IMR-90 (cell line): ENCODE measurements around the gene COLEC11. TPM values are rescaled to one million over a fixed set of nuclear protein-coding genes. Genes with fewer than 3 reads are reported as not detected.

ENCODE experiments used
- ATAC-seq: fragments of 200-7000 bp; cut with Tn5 transposase; 2 replicates; pipeline ENCODE4 v1.9.1; 2020; ENCODE audit warnings: low read depth, mild to moderate bottlenecking, moderate library complexity
- BruUV-seq: library from RNA; stranded (reverse); fragments of 400-500 nt; replicated peaks from 2 replicates; lab custom pipeline; 2021; lab: Mats Ljungman, UMichigan
- CTCF ChIA-PET: fragments of 300-600 bp; formaldehyde crosslinking; extraction: SDS; loops from one replicate; lab custom pipeline; 2021; ENCODE audit warnings: antibody characterized with exemption; lab: Yijun Ruan, JAX
- POLR2A ChIA-PET: fragments of 300-600 bp; sonication (Branson Sonifier 250); formaldehyde crosslinking; loops from one replicate; lab custom pipeline; 2022; ENCODE audit warnings: antibody characterized with exemption; ENCODE audit not compliant: unreplicated experiment; lab: Charles Lee
- DNase-seq: peaks from one replicate; pipeline ENCODE4 v3.0.0; 2013
- H2AFZ ChIP-seq: replicated peaks from 2 replicates; pipeline ENCODE3; 2013; ENCODE audit warnings: low read length, mild to moderate bottlenecking; ENCODE audit not compliant: poor library complexity
- H2AK5ac ChIP-seq: 2 replicates; pipeline ENCODE4 v1.6.1; 2013; ENCODE audit warnings: low read depth, low read length, inconsistent platforms
- H2AK9ac ChIP-seq: replicated peaks from 2 replicates; pipeline ENCODE3; 2013; ENCODE audit warnings: mild to moderate bottlenecking, low read depth, low read length, moderate library complexity; ENCODE audit not compliant: poor library complexity
- H2BK120ac ChIP-seq: 2 replicates; pipeline ENCODE4 v1.6.1; 2013; ENCODE audit warnings: low read depth, low read length, inconsistent platforms
- H2BK15ac ChIP-seq: 3 replicates; pipeline ENCODE4 v1.6.1; 2013; ENCODE audit warnings: low read depth, low read length, inconsistent platforms
- H2BK20ac ChIP-seq: 2 replicates; pipeline ENCODE4 v1.6.1; 2013; ENCODE audit warnings: low read depth, mild to moderate bottlenecking, inconsistent platforms, low read length, moderate library complexity
- H2BK5ac ChIP-seq: 2 replicates; pipeline ENCODE4 v1.6.1; 2013; ENCODE audit warnings: mild to moderate bottlenecking, low read depth, low read length, inconsistent platforms; ENCODE audit not compliant: poor library complexity, severe bottlenecking
- H3K14ac ChIP-seq: replicated peaks from 2 replicates; pipeline ENCODE4 v1.6.1; 2013; ENCODE audit warnings: low read depth, low read length, inconsistent platforms
- H3K18ac ChIP-seq: 2 replicates; pipeline ENCODE4 v1.6.1; 2013; ENCODE audit warnings: low read depth, low read length, control low read depth
- H3K23ac ChIP-seq: 2 replicates; pipeline ENCODE4 v1.6.1; 2013; ENCODE audit warnings: low read depth, low read length, inconsistent platforms
- H3K27ac ChIP-seq: 2 replicates; pipeline ENCODE4 v1.5.1; 2013; ENCODE audit warnings: mild to moderate bottlenecking, control low read depth, low read length; ENCODE audit not compliant: insufficient read depth
- H3K27me3 ChIP-seq: 2 replicates; pipeline ENCODE4 v1.6.1; 2013; ENCODE audit warnings: low read length; ENCODE audit not compliant: control insufficient read depth, insufficient read depth
- H3K36me3 ChIP-seq: 2 replicates; pipeline ENCODE4 v1.6.1; 2013; ENCODE audit warnings: low read length, mixed read lengths; ENCODE audit not compliant: control insufficient read depth, insufficient read depth
- H3K4ac ChIP-seq: 2 replicates; pipeline ENCODE4 v1.6.1; 2013; ENCODE audit warnings: low read depth, low read length, inconsistent platforms
- H3K4me1 ChIP-seq: 2 replicates; pipeline ENCODE4 v1.6.1; 2013; ENCODE audit warnings: low read length, mixed read lengths; ENCODE audit not compliant: control insufficient read depth, insufficient read depth
- H3K4me2 ChIP-seq: 2 replicates; pipeline ENCODE4 v1.6.1; 2013; ENCODE audit warnings: low read depth, mild to moderate bottlenecking, control low read depth, low read length, moderate library complexity
- H3K4me3 ChIP-seq: 2 replicates; pipeline ENCODE4 v1.5.1; 2013; ENCODE audit warnings: low read depth, mild to moderate bottlenecking, control low read depth, low read length, moderate library complexity; ENCODE audit not compliant: insufficient read depth
- H3K56ac ChIP-seq: 2 replicates; pipeline ENCODE4 v1.6.1; 2013; ENCODE audit warnings: low read length, inconsistent platforms; ENCODE audit not compliant: insufficient read depth; ENCODE audit errors: extremely low read depth
- H3K79me1 ChIP-seq, 2 experiments: 2 replicates each; pipeline ENCODE4 v1.6.1; 2013; ENCODE audit warnings: low read length in 2 of 2, inconsistent platforms in 1 of 2, low read depth in 1 of 2
- H3K9ac ChIP-seq: 2 replicates; pipeline ENCODE4 v1.6.1; 2013; ENCODE audit warnings: low read depth, low read length, control low read depth
- H3K9me1 ChIP-seq: 2 replicates; pipeline ENCODE4 v1.6.1; 2013; ENCODE audit warnings: low read length, inconsistent platforms; ENCODE audit not compliant: insufficient read depth
- H3K9me3 ChIP-seq: 2 replicates; pipeline ENCODE4 v1.6.1; 2013; ENCODE audit warnings: low read length; ENCODE audit not compliant: control insufficient read depth, insufficient read depth
- H4K20me1 ChIP-seq: 2 replicates; pipeline ENCODE4 v1.6.1; 2013; ENCODE audit warnings: low read length, inconsistent platforms; ENCODE audit not compliant: insufficient read depth
- H4K5ac ChIP-seq: 2 replicates; pipeline ENCODE4 v1.6.1; 2013; ENCODE audit warnings: mild to moderate bottlenecking, low read depth, low read length, control low read depth
- H4K8ac ChIP-seq, 2 experiments: 2 replicates each; pipeline ENCODE4 v1.6.1; 2013; ENCODE audit warnings: low read depth in 2 of 2, low read length in 2 of 2, control low read depth in 1 of 2, inconsistent platforms in 1 of 2
- H4K91ac ChIP-seq: 2 replicates; pipeline ENCODE4 v1.6.1; 2013; ENCODE audit warnings: low read depth, low read length, inconsistent platforms; ENCODE audit not compliant: insufficient read depth
- BHLHE40 ChIP-seq: fragments of 150-350 bp; IDR thresholded peaks from 2 replicates; pipeline ENCODE4 v1.6.1; 2016; ENCODE audit warnings: mild to moderate bottlenecking, low read depth, low read length
- CEBPB ChIP-seq: IDR thresholded peaks from 2 replicates; pipeline ENCODE4 v1.6.1; 2012; ENCODE audit warnings: low read depth, low read length, improper control_type of control experiment
- MAFK ChIP-seq: IDR thresholded peaks from 2 replicates; pipeline ENCODE4 v1.6.1; 2012; ENCODE audit warnings: low read depth, low read length, improper control_type of control experiment
- MAZ ChIP-seq: IDR thresholded peaks from 2 replicates; pipeline ENCODE4 v1.6.1; 2012; ENCODE audit warnings: low read depth, mild to moderate bottlenecking, low read length, improper control_type of control experiment, moderate library complexity, borderline replicate concordance
- MXI1 ChIP-seq: IDR thresholded peaks from 2 replicates; pipeline ENCODE4 v1.6.1; 2012; ENCODE audit warnings: low read depth, mild to moderate bottlenecking, low read length, moderate library complexity, borderline replicate concordance
- RAD21 ChIP-seq: IDR thresholded peaks from 2 replicates; pipeline ENCODE4 v1.6.1; 2012; ENCODE audit warnings: low read length, improper control_type of control experiment
- RCOR1 ChIP-seq: IDR thresholded peaks from 2 replicates; pipeline ENCODE4 v1.6.1; 2012; ENCODE audit warnings: mild to moderate bottlenecking, low read length, improper control_type of control experiment; ENCODE audit not compliant: insufficient replicate concordance
- RFX5 ChIP-seq: IDR thresholded peaks from 2 replicates; pipeline ENCODE4 v1.8.0; 2012; ENCODE audit warnings: low read depth, mild to moderate bottlenecking, low read length, moderate library complexity
- USF2 ChIP-seq: fragments of 150-350 bp; IDR thresholded peaks from 2 replicates; pipeline ENCODE4 v1.6.1; 2017; ENCODE audit warnings: mild to moderate bottlenecking, antibody characterized with exemption, low read length, low read depth
- WGBS, 2 experiments: methylation state at CpG; one replicate each; pipeline versions ENCODE4 v1.1.5 to v1.1.7; 2013; ENCODE audit warnings: missing lambda C conversion rate in 2 of 2; ENCODE audit not compliant: insufficient read length in 1 of 2; ENCODE audit errors: extremely low coverage in 2 of 2; 5-methylcytosine and 5-hydroxymethylcytosine counted together
- dilution Hi-C: fragments of 300-500 bp; cut with HindIII; formaldehyde crosslinking; loops from one replicate; pipeline ENCODE4 v1.14.3; 2018; ENCODE audit warnings: low sequenced_read_pairs; ENCODE audit not compliant: unreplicated experiment
- in situ Hi-C: fragments of 300-500 bp; cut with MboI; formaldehyde crosslinking; loops from 3 replicates; pipeline ENCODE4 v1.14.3; 2019; ENCODE audit warnings: low sequenced_read_pairs, inconsistent platforms, mixed read lengths
- intact Hi-C: fragments of 100-400 bp; cut with micrococcal nuclease; formaldehyde crosslinking; loops from 2 replicates; pipeline ENCODE4 v1.10.0; 2022
- polyA plus RNA-seq, 3 experiments: library from polyadenylated mRNA; depleted of rRNA; stranded (reverse); fragments of >200 nt; gene quantifications; 2 replicates each; pipeline ENCODE4 v1.2.3, GENCODE V29; 2012; ENCODE audit warnings: low replicate concordance in 1 of 3
- total RNA-seq: library from RNA; depleted of rRNA; stranded (reverse); fragments of >200 nt; gene quantifications from 2 replicates; pipeline ENCODE4 v1.2.3, GENCODE V29; 2012
- TF ChIP-seq, protein P1 (sequence below): fragments of 150-350 bp; IDR thresholded peaks from 2 replicates; pipeline ENCODE4 v1.6.1; 2016; ENCODE audit warnings: low read depth, mild to moderate bottlenecking, low read length, moderate library complexity, borderline replicate concordance

The COLEC11 gene
- total and polyA plus RNA-seq, 2 of the 4 experiments (the other 2 are of a cell fraction), result under 0.01 to 0.24 TPM

DNA sequence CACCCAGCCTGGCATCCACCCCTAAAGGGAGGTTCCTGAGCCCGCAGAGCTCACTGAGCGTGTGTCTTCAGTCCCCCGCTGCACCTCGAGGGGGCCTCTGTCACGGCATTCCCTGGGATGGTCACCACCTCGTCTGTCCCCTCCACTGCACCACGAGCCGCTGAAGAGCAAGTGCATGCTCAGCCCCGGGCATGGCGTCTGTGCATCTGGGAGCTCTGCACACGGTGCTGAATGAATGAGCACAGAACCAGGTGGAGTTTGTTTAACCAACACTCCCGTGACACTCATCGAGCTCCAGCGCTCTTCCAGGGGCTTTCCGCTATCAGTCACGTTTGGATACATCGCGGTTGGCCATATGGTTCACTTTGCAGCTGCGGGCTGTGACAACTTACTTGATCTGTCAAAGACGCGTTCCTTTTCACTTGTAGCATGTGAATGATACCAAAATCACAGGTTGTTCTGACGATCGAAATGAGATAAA lies 72.3 kb downstream of the COLEC11 start:
- no peak overlapping the region for H2BK15ac ChIP-seq
- H3K4me1 ChIP-seq, result peaks cover 4% of the 10 kb centered on the region; the same call in 1 of the 2 replicates
- no peak overlapping the region for H2BK5ac ChIP-seq
- CTCF ChIA-PET, result interaction anchor here (1.0 kb wide), 1 partner anchor 61 kb away, joined by 3 read pairs; no protein-coding TSS in a partner anchor
- BruUV-seq, result no TSS peak
- no peaks in the 10 kb centered on the region for H4K20me1 ChIP-seq
- TF ChIP-seq RFX5 (no peak), BHLHE40 (peak; percentile 72), MAZ (no peak), CEBPB (no peak), MAFK (no peak), RCOR1 (no peak), RAD21 (no peak), USF2 (no peak), MXI1 (0 out of 2 replicates have a peak, but pooled peaks have one; percentile 16)
- TF ChIP-seq, protein P1, sequence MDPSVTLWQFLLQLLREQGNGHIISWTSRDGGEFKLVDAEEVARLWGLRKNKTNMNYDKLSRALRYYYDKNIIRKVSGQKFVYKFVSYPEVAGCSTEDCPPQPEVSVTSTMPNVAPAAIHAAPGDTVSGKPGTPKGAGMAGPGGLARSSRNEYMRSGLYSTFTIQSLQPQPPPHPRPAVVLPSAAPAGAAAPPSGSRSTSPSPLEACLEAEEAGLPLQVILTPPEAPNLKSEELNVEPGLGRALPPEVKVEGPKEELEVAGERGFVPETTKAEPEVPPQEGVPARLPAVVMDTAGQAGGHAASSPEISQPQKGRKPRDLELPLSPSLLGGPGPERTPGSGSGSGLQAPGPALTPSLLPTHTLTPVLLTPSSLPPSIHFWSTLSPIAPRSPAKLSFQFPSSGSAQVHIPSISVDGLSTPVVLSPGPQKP, result no peak
- no peak overlapping the region for H2AK5ac ChIP-seq
- H3K9me1 ChIP-seq, result no peaks in the 10 kb centered on the region
- H3K4ac ChIP-seq, result peak overlapping the region; percentile 38; the same call in 1 of the 2 replicates
- peak overlapping the region; percentile 49; the same call in 1 of the 2 replicates for H2BK120ac ChIP-seq
- intact Hi-C loops (no loop called here), in situ Hi-C loops (loop anchor here (25.0 kb wide), 1 partner anchor 1805 kb away; no protein-coding TSS in a partner anchor), dilution Hi-C loops (no loop called here)
- peak; percentile 92 for DNase-seq
- peak overlapping the region; percentile 78 for H3K4me2 ChIP-seq
- H4K5ac ChIP-seq, result peak overlapping the region; percentile 58; the same call in 1 of the 2 replicates
- peak overlapping the region; percentile 28 for H3K18ac ChIP-seq
- no peaks in the 10 kb centered on the region for H3K79me1 ChIP-seq
- peak overlapping the region; percentile 80 for H2AFZ ChIP-seq
- no peak overlapping the region; a peak in 1 of 4 replicates for H4K8ac ChIP-seq
- no peak overlapping the region for H3K56ac ChIP-seq
- peak; percentile 81 for ATAC-seq
- POLR2A ChIA-PET, result no interaction called here
- H2BK20ac ChIP-seq, result no peak overlapping the region; the same call in 1 of the 2 replicates
- no peak overlapping the region for H3K14ac ChIP-seq
- 0% methylated on average over 4 of the region's 23 CpGs; no CpG with 5 or more reads in 1 of the 2 experiments for WGBS, 2 experiments
- peak overlapping the region; percentile 17; the same call in 1 of the 2 replicates for H3K27ac ChIP-seq
- peak overlapping the region; percentile 39; the same call in 1 of the 2 replicates for H3K4me3 ChIP-seq
- H4K91ac ChIP-seq, result peak overlapping the region; percentile 16; the same call in 1 of the 2 replicates
- 0 out of 2 replicates have a peak overlapping the region, but pooled peaks have one; percentile 24 for H3K23ac ChIP-seq
- no peak overlapping the region for H2AK9ac ChIP-seq
- H3K9ac ChIP-seq, result peak overlapping the region; percentile 24; the same call in 1 of the 2 replicates
- H3K36me3 ChIP-seq, result no peaks in the 10 kb centered on the region
- H3K9me3 ChIP-seq, result no peaks in the 10 kb centered on the region
- H3K27me3 ChIP-seq, result no peaks in the 10 kb centered on the region; the same call in 1 of the 2 replicates
